Progenitor cell of endocrine pancreas (in vitro differentiated cells): Measurements from ENCODE around the gene ZSWIM8. TPM values are rescaled to one million over a fixed set of nuclear protein-coding genes. Genes with fewer than 3 reads are reported as not detected.

ENCODE experiments used
- DNase-seq: peaks from one replicate; pipeline ENCODE4 v3.0.0; 2021; ENCODE audit warnings: low spot score; ENCODE audit not compliant: unreplicated experiment
- H3K27ac Mint-ChIP-seq: 2 replicates; pipeline ENCODE4 v1.8.0; 2021; ENCODE audit warnings: mild to moderate bottlenecking, moderate library complexity, mixed read lengths
- H3K27me3 Mint-ChIP-seq: 2 replicates; pipeline ENCODE4 v1.8.0; 2021; ENCODE audit warnings: mixed read lengths
- H3K36me3 Mint-ChIP-seq: 2 replicates; pipeline ENCODE4 v1.8.0; 2022; ENCODE audit warnings: mixed read lengths; ENCODE audit not compliant: insufficient read depth
- H3K4me1 Mint-ChIP-seq: 2 replicates; pipeline ENCODE4 v1.8.0; 2021; ENCODE audit warnings: low read depth, mixed read lengths
- H3K4me3 Mint-ChIP-seq: 2 replicates; pipeline ENCODE4 v1.8.0; 2021; ENCODE audit warnings: low read depth, mild to moderate bottlenecking, moderate library complexity, mixed read lengths
- H3K9me3 Mint-ChIP-seq: 2 replicates; pipeline ENCODE4 v1.8.0; 2021; ENCODE audit warnings: low read depth, mixed read lengths
- total RNA-seq: library from RNA; stranded (reverse); gene quantifications from 2 replicates; pipeline ENCODE4 v1.2.1, GENCODE V29; 2021
- TF ChIP-seq, protein P1 (sequence below): fragments of 200-600 bp; sonication (generic); IDR thresholded peaks from one replicate; pipeline ENCODE4 v1.5.0; 2021; ENCODE audit warnings: antibody characterized with exemption, mild to moderate bottlenecking; ENCODE audit not compliant: unreplicated experiment

Gene ZSWIM8
- total RNA-seq, 1 donor from 2014 or later = 144 TPM

DNA sequence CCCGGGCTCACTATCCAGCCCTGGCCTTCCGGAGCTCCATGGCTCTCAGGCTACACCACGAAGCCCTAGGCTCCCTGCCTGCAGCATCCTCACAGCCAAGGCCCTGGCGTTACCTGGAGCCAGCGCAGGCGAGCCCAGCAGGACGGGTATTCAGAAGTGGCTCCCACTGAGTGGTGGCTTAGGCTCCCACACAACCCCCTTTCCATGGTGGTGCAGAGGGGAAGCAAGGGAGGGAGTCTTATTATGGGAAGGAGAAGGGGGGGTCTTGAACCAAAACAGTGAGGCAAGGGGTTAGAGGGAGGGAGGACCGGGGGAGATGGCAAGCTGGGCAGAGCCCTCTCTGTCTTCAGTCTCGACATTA lies 55.6 kb downstream of the ZSWIM8 start:
- no peaks in the 10 kb centered on the region for H3K27me3 Mint-ChIP-seq
- peaks cover 15% of the 10 kb centered on the region for H3K36me3 Mint-ChIP-seq

DNA sequence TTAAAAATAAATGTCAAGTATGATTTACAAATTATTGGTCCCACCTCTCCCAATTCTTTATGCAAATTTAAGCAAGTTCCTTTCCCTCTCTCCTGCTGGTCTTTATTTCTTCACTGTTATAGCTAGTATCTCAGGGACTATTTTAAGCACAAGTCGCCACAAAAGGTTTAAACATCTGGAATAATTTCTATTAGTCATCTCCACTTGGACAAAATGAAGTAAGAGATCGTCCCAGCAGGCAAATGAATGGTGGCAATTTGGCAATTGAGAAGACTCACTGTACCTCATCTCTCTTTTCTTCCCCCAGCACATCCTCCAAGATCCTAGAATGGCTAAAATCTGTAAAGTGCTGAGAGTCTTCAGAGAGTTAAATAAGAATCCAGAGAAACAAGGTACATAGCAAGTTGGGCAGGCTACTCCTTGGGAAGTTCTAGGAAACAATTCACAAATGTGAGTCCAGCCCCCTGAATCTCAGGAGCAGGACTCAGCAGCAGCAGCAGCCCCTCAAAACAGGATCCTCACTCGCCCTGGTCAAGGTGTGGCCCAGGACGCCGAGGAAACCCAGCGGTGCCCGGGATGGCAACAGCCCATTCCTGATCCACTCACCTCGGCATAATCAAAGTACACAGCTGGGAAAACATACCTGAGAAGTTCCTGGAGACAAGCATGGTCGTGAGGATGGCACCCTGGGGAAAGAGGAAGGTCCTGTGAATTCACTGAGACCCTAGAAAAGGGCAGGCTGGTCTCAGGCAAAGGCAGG lies 56.3 kb downstream of the ZSWIM8 start:
- H3K9me3 Mint-ChIP-seq = no peaks in the 10 kb centered on the region
- no peaks in the 10 kb centered on the region for H3K4me1 Mint-ChIP-seq
- TF ChIP-seq, protein P1, sequence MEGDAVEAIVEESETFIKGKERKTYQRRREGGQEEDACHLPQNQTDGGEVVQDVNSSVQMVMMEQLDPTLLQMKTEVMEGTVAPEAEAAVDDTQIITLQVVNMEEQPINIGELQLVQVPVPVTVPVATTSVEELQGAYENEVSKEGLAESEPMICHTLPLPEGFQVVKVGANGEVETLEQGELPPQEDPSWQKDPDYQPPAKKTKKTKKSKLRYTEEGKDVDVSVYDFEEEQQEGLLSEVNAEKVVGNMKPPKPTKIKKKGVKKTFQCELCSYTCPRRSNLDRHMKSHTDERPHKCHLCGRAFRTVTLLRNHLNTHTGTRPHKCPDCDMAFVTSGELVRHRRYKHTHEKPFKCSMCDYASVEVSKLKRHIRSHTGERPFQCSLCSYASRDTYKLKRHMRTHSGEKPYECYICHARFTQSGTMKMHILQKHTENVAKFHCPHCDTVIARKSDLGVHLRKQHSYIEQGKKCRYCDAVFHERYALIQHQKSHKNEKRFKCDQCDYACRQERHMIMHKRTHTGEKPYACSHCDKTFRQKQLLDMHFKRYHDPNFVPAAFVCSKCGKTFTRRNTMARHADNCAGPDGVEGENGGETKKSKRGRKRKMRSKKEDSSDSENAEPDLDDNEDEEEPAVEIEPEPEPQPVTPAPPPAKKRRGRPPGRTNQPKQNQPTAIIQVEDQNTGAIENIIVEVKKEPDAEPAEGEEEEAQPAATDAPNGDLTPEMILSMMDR = no peak
- no peak for DNase-seq
- no peak overlapping the region for H3K27ac Mint-ChIP-seq
- H3K4me3 Mint-ChIP-seq = no peak overlapping the region
- peaks cover 16% of the 10 kb centered on the region for H3K36me3 Mint-ChIP-seq
- H3K27me3 Mint-ChIP-seq = no peaks in the 10 kb centered on the region

More for the DNA sequence above, 55.6 kb downstream of the ZSWIM8 start:
- no peaks in the 10 kb centered on the region for H3K4me1 Mint-ChIP-seq
- no peak for DNase-seq
- TF ChIP-seq, protein P1 = no peak
- H3K27ac Mint-ChIP-seq = no peak overlapping the region
- H3K9me3 Mint-ChIP-seq = no peaks in the 10 kb centered on the region
- H3K4me3 Mint-ChIP-seq = no peak overlapping the region

DNA sequence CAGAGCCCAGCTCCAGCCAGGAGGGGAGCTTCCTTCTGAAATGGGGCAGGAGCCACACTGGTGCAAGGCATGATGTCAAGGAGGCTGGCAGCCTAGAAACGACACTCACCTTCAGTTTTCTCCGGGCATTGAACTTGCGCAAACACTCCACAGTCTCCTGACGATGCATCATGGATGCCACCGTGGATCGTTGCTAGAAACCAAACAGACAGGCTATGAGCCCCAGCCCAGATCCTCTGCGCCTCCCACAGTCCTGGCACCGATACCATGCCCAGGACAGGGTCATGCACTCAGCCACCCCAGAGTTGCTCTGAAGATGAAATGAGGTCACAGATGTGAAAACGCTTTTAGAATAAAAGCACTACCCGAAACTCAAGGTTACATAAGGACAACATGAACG lies 56.9 kb downstream of the ZSWIM8 start:
- TF ChIP-seq, protein P1 = no peak
- no peak overlapping the region for H3K27ac Mint-ChIP-seq
- no peaks in the 10 kb centered on the region for H3K27me3 Mint-ChIP-seq

DNA sequence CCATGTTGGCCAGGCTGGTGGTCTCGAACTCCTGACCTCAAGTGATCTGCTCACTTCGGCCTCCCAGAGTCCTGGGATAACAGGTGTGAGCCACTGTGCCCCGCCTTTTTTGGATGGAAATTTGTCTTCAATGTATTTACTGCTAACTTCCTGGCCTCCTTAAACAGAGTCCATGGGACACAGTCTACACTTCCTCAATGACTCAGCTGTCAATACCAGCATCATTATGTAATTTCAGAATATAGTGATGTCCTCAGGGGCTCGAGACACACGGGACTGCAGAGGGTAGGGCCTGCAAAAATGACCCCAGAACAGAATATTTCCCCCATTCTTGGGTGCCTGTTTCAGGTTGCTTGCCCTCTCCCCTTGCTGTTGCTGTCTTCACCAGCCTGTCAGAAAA lies 57.9 kb downstream of the ZSWIM8 start:
- TF ChIP-seq, protein P1 = no peak
- peaks cover 20% of the 10 kb centered on the region for H3K36me3 Mint-ChIP-seq
- H3K27ac Mint-ChIP-seq = peak overlapping the region; percentile 27
- H3K27me3 Mint-ChIP-seq = no peaks in the 10 kb centered on the region
- H3K4me3 Mint-ChIP-seq = no peak overlapping the region
- no peaks in the 10 kb centered on the region for H3K9me3 Mint-ChIP-seq
- DNase-seq = no peak
- no peaks in the 10 kb centered on the region for H3K4me1 Mint-ChIP-seq

More for the DNA sequence above, 56.9 kb downstream of the ZSWIM8 start:
- no peak for DNase-seq
- H3K36me3 Mint-ChIP-seq = peaks cover 20% of the 10 kb centered on the region
- no peak overlapping the region for H3K4me3 Mint-ChIP-seq
- H3K4me1 Mint-ChIP-seq = no peaks in the 10 kb centered on the region
- no peaks in the 10 kb centered on the region for H3K9me3 Mint-ChIP-seq

DNA sequence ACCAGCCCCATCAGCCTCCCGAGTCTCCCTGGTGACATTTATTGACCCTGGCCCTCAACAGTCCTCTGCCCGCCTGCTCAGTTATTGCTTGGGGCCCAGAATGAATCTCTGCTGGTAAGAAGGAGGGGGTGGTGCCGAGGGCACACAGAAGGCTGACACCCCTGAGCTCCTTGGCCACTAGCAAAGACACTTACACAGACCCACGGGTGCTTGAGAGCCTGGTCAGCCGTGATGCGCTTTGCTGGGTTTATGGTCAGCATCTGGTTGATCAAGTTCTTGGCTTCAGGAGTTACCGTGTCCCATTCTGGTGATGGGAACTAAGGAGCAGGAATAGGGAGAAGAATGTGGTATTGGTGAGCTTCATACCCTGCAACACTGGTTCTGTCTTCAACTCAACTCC lies 61.6 kb downstream of the ZSWIM8 start:
- Mint-ChIP-seq H3K4me1 (no peaks in the 10 kb centered on the region), H3K4me3 (no peak overlapping the region), H3K27me3 (no peaks in the 10 kb centered on the region), H3K9me3 (no peaks in the 10 kb centered on the region), H3K27ac (no peak overlapping the region), H3K36me3 (peaks cover 20% of the 10 kb centered on the region)
- DNase-seq = no peak
- TF ChIP-seq, protein P1 = no peak
